Urinary bladder (tissue), 4 donors: ENCODE measurements around the gene DYRK1A. TPM values are rescaled to one million over a fixed set of nuclear protein-coding genes. Genes with fewer than 3 reads are reported as not detected.

Source experiments
- DNase-seq: peaks from one replicate; pipeline ENCODE4 v3.0.0-alpha.2; 2015; ENCODE audit errors: extremely low spot score
- H3K27ac ChIP-seq: one replicate; pipeline ENCODE4 v1.5.1; 2013; ENCODE audit warnings: low read depth, mild to moderate bottlenecking, moderate library complexity
- H3K36me3 ChIP-seq: one replicate; pipeline ENCODE4 v1.6.1; 2013; ENCODE audit warnings: mild to moderate bottlenecking, moderate library complexity; ENCODE audit not compliant: insufficient read depth
- H3K4me1 ChIP-seq: one replicate; pipeline ENCODE4 v1.6.1; 2013; ENCODE audit warnings: mild to moderate bottlenecking, moderate library complexity; ENCODE audit not compliant: insufficient read depth
- H3K4me3 ChIP-seq: one replicate; pipeline ENCODE4 v1.5.1; 2013; ENCODE audit warnings: low read depth, low read length
- WGBS: extraction: QIAGEN DNeasy Blood & Tissue Kit; methylation state at CpG from one replicate; pipeline ENCODE4 v1.1.7; 2013; 5-methylcytosine and 5-hydroxymethylcytosine counted together
- polyA plus RNA-seq: library from polyadenylated mRNA; stranded (reverse); fragments of 200-250 nt; gene quantifications from one replicate; pipeline ENCODE4 v1.2.3, GENCODE V29; 2013
- total RNA-seq: library from RNA; depleted of rRNA; stranded (reverse); fragments of >200 nt; gene quantifications from one replicate; pipeline ENCODE4 v1.2.3, GENCODE V29; 2014
- donor health status: healthy with polysubstance abuse.
- donor health status: healthy.

DYRK1A gene
- total and polyA plus RNA-seq, 2 donors = 29.0 to 132 TPM

GRCh38 chr21:37370152-37371040, 3.8 kb downstream of the DYRK1A start:
- no peak for DNase-seq
- Histone ChIP-seq H3K4me3 (no peak overlapping the region), H3K27ac (no peak overlapping the region), H3K36me3 (no peaks in the 10 kb centered on the region), H3K4me1 (peaks cover 3% of the 10 kb centered on the region)
- WGBS = 29% methylated on average over 8 of the region's 8 CpGs

GRCh38 chr21:37371041-37371397, 4.4 kb downstream of the DYRK1A start:
- Histone ChIP-seq H3K27ac (no peak overlapping the region), H3K4me3 (no peak overlapping the region), H3K36me3 (no peaks in the 10 kb centered on the region), H3K4me1 (peaks cover 3% of the 10 kb centered on the region)
- WGBS = 67% methylated on average over 2 of the region's 2 CpGs
- no peak for DNase-seq

- H3K4me1 ChIP-seq = peaks cover 4% of the 10 kb centered on the region
- no peak overlapping the region for H3K27ac ChIP-seq
- H3K36me3 ChIP-seq = no peaks in the 10 kb centered on the region
- no peak for DNase-seq
- 98% methylated on average over 3 of the region's 3 CpGs for WGBS
- H3K4me3 ChIP-seq = no peak overlapping the region
These were observed 5.7 kb downstream of the DYRK1A start for GRCh38 chr21:37372127-37372731.

GRCh38 chr21:37372951-37373350, 6.4 kb downstream of the DYRK1A start:
- no peak overlapping the region for H3K27ac ChIP-seq
- no peak for DNase-seq
- no peak overlapping the region for H3K4me3 ChIP-seq
- H3K4me1 ChIP-seq = peaks cover 4% of the 10 kb centered on the region
- no peaks in the 10 kb centered on the region for H3K36me3 ChIP-seq
- 88% methylated on average over 3 of the region's 3 CpGs for WGBS

GRCh38 chr21:37373539-37373938, 7.0 kb downstream of the DYRK1A start:
- no peak for DNase-seq
- no peak overlapping the region for H3K27ac ChIP-seq

GRCh38 chr21:37374027-37374426, 7.5 kb downstream of the DYRK1A start:
- 48% methylated on average over 5 of the region's 5 CpGs for WGBS
- no peak overlapping the region for H3K4me3 ChIP-seq
- peaks cover 4% of the 10 kb centered on the region for H3K4me1 ChIP-seq
- no peak overlapping the region for H3K27ac ChIP-seq
- no peaks in the 10 kb centered on the region for H3K36me3 ChIP-seq
- DNase-seq = no peak

More at GRCh38 chr21:37373539-37373938, 7.0 kb downstream of the DYRK1A start:
- 57% methylated on average over 1 of the region's 1 CpG for WGBS
- Histone ChIP-seq H3K4me1 (peaks cover 4% of the 10 kb centered on the region), H3K4me3 (no peak overlapping the region), H3K36me3 (no peaks in the 10 kb centered on the region)

- 81% methylated on average over 13 of the region's 13 CpGs for WGBS
- H3K36me3 ChIP-seq = no peaks in the 10 kb centered on the region
These were observed 9.4 kb downstream of the DYRK1A start for GRCh38 chr21:37375866-37376574.

GRCh38 chr21:37378700-37379139, 12.1 kb downstream of the DYRK1A start:
- no peak for DNase-seq
- H3K4me1 ChIP-seq = peaks cover 1% of the 10 kb centered on the region
- no peak overlapping the region for H3K4me3 ChIP-seq
- no peak overlapping the region for H3K27ac ChIP-seq
- H3K36me3 ChIP-seq = no peaks in the 10 kb centered on the region
- WGBS = 66% methylated on average over 3 of the region's 3 CpGs

More at GRCh38 chr21:37375866-37376574, 9.4 kb downstream of the DYRK1A start:
- Histone ChIP-seq H3K27ac (no peak overlapping the region), H3K4me1 (peaks cover 4% of the 10 kb centered on the region), H3K4me3 (no peak overlapping the region)
- no peak for DNase-seq

GRCh38 chr21:37380349-37381323, 14.1 kb downstream of the DYRK1A start:
- no peak for DNase-seq
- Histone ChIP-seq H3K36me3 (no peaks in the 10 kb centered on the region), H3K4me1 (peaks cover 1% of the 10 kb centered on the region), H3K27ac (no peak overlapping the region), H3K4me3 (no peak overlapping the region)
- 36% methylated on average over 8 of the region's 8 CpGs for WGBS

- no peak overlapping the region for H3K4me3 ChIP-seq
- DNase-seq = no peak
- no peaks in the 10 kb centered on the region for H3K36me3 ChIP-seq
- H3K4me1 ChIP-seq = no peaks in the 10 kb centered on the region
- H3K27ac ChIP-seq = no peak overlapping the region
- 83% methylated on average over 4 of the region's 4 CpGs for WGBS
These were observed 15.5 kb downstream of the DYRK1A start for GRCh38 chr21:37381883-37382585.

- H3K4me3 ChIP-seq = no peak overlapping the region
- WGBS = 94% methylated on average over 1 of the region's 1 CpG
- no peak for DNase-seq
- no peak overlapping the region for H3K27ac ChIP-seq
- H3K36me3 ChIP-seq = no peaks in the 10 kb centered on the region
- no peaks in the 10 kb centered on the region for H3K4me1 ChIP-seq
These were observed 16.5 kb downstream of the DYRK1A start for GRCh38 chr21:37383086-37383485.

- H3K4me3 ChIP-seq = no peak overlapping the region
- H3K27ac ChIP-seq = no peak overlapping the region
- no peaks in the 10 kb centered on the region for H3K4me1 ChIP-seq
- no peak for DNase-seq
- H3K36me3 ChIP-seq = no peaks in the 10 kb centered on the region
- WGBS = 64% methylated on average over 1 of the region's 1 CpG
These were observed 17.3 kb downstream of the DYRK1A start for GRCh38 chr21:37383784-37384311.
